DMS 273 (cell line): Measurements from ENCODE around the gene HAS3.
"Not testable (repeated sequence)": the region's sequence is repeated elsewhere in the genome, so short reads cannot be mapped to it uniquely, and the experiment has no call there.

Experiments
- DNase-seq: peaks from one replicate; lab custom pipeline; 2025; ENCODE audit not compliant: unreplicated experiment; lab: John Stamatoyannopoulos, UW

Gene HAS3

GRCh38 chr16:69115837-69116236 lies 10.4 kb downstream of the HAS3 start:
- DNase-seq = no peak

- DNase-seq = no peak
These were observed 10.9 kb downstream of the HAS3 start for GRCh38 chr16:69116256-69116875.

- no peak for DNase-seq
These were observed 11.5 kb downstream of the HAS3 start for GRCh38 chr16:69116906-69117305.

DNA sequence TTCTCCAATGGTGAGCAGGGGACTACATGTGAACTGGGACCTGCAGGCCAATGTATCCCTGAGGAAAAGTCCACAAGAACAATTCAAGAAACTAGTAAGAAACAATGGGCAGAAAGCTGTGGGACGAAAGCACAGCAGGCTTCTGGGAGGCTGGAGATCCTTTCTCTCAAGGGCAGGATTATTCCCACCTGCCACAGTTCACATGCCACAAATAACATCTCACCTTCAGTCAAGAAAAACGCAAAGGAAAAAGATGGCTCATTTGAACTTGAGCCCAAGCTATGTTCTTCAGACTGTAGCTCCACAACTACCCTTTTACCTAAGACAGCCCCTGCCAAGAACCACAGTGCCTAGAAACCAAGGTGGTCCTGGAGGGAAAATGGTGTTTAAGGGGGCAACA lies 13.0 kb downstream of the HAS3 start:
- DNase-seq = no peak

- DNase-seq = no peak
These were observed 13.5 kb downstream of the HAS3 start for GRCh38 chr16:69118994-69119393.

GRCh38 chr16:69119536-69119935 lies 14.1 kb downstream of the HAS3 start:
- DNase-seq = no peak

DNA sequence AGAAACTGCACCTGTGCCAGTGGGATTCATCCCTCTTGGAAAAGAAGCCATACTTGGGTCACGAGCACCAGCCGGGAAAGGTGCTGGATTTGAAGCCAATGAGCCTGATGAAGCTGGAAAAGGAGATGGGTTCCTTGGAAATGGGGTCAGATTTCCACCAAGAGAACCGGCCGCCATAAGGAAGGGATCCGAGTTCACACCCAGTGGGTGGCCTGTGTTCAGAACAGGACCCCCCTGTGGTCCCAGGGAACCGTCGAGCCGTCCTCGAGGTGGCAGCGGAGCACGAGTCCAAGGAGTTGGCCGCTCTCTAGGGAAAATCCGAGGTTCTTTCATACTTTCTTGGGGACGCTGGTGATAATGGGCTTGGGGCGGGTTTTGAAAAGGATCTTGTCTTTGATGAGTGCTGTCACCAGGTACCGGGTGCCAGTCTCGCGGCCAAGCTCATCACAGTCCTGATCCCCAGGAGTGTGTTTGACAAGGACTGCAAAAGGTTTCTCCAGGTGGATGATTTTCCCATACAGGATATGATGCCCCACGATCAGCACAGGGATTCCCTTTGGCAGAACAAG lies 14.7 kb downstream of the HAS3 start:
- DNase-seq = no peak

DNA sequence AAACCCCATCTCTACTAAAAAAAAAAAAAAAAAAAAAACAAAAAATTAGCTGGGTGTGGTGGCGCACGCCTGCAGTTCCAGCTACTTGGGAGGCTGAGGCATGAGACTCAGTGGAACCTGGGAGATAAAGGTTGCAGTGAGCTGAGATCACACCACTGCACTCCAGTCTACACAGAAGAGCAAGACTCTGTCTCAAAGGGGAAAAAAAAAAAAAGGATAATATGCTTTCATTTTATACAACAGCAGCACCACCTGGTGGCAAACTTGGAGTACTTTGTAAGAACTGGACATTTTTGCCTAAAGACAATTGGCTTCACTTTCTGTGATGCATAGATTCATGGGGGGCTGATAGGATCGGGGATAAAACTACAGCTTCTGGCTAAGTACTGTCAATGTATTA lies 18.5 kb downstream of the HAS3 start:
- peak; percentile 83 for DNase-seq

- DNase-seq = not testable (repeated sequence)
These were observed 19.0 kb downstream of the HAS3 start for GRCh38 chr16:69124406-69124805.

DNA sequence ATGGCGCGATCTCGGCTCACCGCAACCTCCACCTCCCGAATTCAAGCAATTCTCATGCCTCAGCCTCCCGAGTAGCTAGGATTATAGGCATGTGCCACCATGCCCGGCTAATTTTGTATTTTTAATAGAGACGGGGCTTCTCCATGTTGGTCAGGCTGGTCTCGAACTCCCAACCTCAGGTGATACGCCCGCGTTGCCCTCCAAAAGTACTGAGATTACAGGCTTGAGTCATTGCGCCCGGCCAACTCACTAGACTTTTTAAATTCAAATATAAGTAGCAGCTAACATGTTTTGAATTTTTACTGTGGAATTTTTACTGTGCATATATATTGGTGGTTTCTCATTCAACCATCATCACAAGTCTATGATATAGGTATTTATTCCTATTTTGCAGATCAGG lies 19.5 kb downstream of the HAS3 start:
- not testable (repeated sequence) for DNase-seq

DNA sequence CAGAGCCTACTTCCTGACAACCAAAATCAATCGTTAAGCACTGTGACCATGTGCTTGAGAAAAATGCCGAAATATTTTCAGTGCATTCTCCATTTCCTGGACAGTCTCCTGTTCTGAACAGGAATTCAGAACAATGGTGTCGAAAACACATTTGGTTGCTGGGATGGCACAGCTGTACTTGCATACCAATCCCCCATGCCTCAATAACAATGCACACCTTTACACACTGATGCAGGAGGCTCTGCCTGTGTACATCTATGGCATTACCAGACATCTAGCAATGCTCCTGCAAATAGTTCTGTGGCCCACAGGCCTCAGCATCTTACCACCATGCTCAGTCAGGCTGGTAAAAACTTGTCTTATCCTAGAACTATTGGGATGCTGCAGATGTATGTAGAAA lies 20.8 kb downstream of the HAS3 start:
- no peak for DNase-seq

DNA sequence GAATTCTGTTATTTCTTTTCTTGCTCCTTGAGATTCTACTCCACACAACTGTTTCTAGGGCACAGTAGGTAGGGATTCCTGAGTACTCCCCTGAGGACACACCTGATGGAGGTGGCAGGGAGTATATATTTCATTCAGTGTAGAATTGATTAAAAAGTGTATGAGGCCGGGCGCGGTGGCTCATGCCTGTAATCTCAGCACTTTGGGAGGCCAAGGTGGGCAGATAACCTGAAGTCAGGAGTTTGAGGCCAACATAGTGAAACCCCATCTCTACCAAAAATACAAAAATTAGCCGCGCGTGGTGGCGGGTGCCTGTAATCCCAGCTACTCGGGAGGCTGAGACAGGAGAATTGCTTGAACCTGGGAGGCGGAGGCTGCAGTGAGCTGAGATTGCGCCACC lies 21.3 kb downstream of the HAS3 start:
- not testable (repeated sequence) for DNase-seq

DNA sequence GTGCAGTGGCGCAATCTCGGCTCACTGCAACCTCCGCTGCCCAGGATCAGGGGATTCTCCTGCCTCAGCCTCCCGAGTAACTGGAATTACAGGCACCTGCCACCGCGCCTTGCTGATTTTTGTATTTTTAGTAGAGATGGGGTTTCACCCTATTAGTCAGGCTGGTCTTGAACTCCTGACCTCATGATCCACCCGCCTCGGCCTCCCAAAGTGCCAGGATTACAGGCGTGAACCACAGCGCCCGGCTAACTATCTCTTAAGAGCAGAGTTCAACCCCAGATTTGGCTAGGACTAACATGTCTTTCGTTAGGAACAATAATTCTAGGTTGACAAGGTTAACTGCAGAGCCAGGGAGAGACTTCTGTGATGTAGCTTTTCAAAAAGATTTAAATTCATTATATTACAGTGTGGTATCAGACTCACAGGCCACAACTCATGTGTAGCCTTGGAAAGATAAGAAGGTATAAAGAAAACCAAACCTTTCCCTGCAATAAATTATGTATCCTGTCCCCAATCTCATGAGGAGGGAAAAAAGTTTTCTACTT lies 22.6 kb downstream of the HAS3 start:
- no peak for DNase-seq

DNA sequence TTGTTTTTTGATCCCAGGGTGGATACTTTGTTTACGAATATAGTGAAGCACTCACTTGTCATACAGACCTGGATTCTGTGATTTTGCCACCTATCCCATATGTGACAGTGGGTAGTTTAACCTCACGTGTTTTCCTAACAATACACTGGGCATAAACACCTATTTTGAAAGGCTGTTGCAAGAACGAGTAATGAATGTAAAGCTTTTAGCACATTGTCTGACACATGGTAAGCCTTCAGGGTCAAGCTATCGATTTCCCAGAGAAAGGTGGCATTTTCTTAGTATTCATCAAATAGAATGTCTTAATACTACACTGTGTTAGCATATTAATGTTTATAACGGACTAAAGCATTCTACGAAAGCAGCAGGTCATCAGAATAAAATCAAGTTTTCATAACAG lies 25.0 kb downstream of the HAS3 start:
- DNase-seq = no peak

- peak; percentile 59 for DNase-seq
These were observed 25.9 kb downstream of the HAS3 start for GRCh38 chr16:69131167-69131838.

GRCh38 chr16:69131839-69132423 lies 26.5 kb downstream of the HAS3 start:
- peak; percentile 89 for DNase-seq

GRCh38 chr16:69132424-69133252 lies 27.2 kb downstream of the HAS3 start, which contains the start of the genes CHTF8 and UTP4:
Gene CHTF8 (minus strand): TSS chr16:69132588. CDS start chr16:69121458, 11,130 bp downstream.
Gene UTP4 (plus strand): TSS chr16:69132649. CDS start chr16:69133460, 811 bp downstream.
- DNase-seq = peak; percentile 94

- peak; percentile 51 for DNase-seq
These were observed 28.0 kb downstream of the HAS3 start for GRCh38 chr16:69133373-69133954.

DNA sequence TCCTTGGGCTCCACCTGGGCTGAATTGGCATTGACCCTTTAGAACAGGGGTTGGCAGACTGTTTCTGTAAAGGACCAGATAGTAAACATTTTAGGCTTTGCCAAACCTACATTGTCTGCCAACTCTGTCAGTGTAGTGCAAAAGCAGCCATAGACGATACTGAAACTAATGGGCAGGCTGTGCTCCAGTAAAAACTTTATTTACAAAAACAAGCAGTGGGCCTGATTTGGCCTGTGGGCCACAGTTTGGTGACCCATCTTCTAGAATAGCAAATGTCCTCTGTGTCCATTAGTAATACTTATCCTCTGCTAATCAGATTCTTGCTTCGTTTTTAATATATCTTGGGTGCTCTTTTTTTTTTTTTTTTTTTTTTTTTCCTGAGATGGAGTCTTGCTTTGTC lies 33.2 kb downstream of the HAS3 start:
- no peak for DNase-seq

DNA sequence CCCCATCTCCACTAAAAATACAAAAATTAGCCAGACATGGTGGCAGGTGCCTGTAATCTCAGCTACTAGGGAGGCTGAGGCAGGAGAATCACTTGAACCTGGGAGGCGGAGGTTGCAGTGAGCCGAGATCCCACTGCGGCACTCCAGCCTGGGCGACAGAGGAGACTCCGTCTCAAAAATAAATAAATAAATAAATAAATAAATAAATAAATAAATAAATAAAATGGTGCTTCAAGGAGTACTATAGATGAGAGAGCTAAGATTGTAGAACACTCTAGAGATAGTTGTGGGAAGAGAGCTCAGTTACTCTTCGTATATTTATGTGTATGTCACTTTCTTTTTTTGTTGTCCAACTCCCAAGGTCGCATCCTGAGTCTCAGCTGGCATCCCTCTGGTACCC lies 34.0 kb downstream of the HAS3 start:
- not testable (repeated sequence) for DNase-seq
